Activated T-cell treated with anti-CD3 and anti-CD28 coated beads for 1 hour (primary cell): Measurements from ENCODE around the gene GNG7.
"Not testable (repeated sequence)": the region's sequence is repeated elsewhere in the genome, so short reads cannot be mapped to it uniquely, and the experiment has no call there.

ENCODE experiments used
- DNase-seq: peaks from one replicate; pipeline ENCODE4 v3.0.0-alpha.2; 2020; ENCODE audit warnings: low read depth

Gene GNG7

GRCh38 chr19:2713170-2713569 is 10.7 kb upstream of the GNG7 start:
- not testable (repeated sequence) for DNase-seq

- DNase-seq: no peak
Measured at GRCh38 chr19:2711875-2712205, 9.3 kb upstream of the GNG7 start.

GRCh38 chr19:2711172-2711874 is 8.8 kb upstream of the GNG7 start:
- DNase-seq: no peak

GRCh38 chr19:2706251-2706650 is 3.8 kb upstream of the GNG7 start:
- no peak for DNase-seq

GRCh38 chr19:2703691-2704216 is 1.3 kb upstream of the GNG7 start:
- no peak for DNase-seq

GRCh38 chr19:2703077-2703437 is 563 bp upstream of the GNG7 start:
- no peak for DNase-seq

GRCh38 chr19:2701361-2702169 is 929 bp downstream of the GNG7 start:
- DNase-seq: no peak

- DNase-seq: no peak
Measured at GRCh38 chr19:2700660-2701360, 1.7 kb downstream of the GNG7 start.

GRCh38 chr19:2699413-2700140 is 2.9 kb downstream of the GNG7 start:
- no peak for DNase-seq

- no peak for DNase-seq
Measured at GRCh38 chr19:2694196-2694595, 8.3 kb downstream of the GNG7 start.

- no peak for DNase-seq
Measured at GRCh38 chr19:2693492-2694160, 8.9 kb downstream of the GNG7 start.

- DNase-seq: no peak
Measured at GRCh38 chr19:2691951-2692350, 10.5 kb downstream of the GNG7 start.

- no peak for DNase-seq
Measured at GRCh38 chr19:2690856-2691255, 11.6 kb downstream of the GNG7 start.

- no peak for DNase-seq
Measured at GRCh38 chr19:2686360-2686759, 16.1 kb downstream of the GNG7 start.

- no peak for DNase-seq
Measured at GRCh38 chr19:2685204-2685704, 17.2 kb downstream of the GNG7 start.

GRCh38 chr19:2683430-2684003 is 19.0 kb downstream of the GNG7 start:
- DNase-seq: no peak

GRCh38 chr19:2680808-2681207 is 21.7 kb downstream of the GNG7 start:
- no peak for DNase-seq

- DNase-seq: no peak
Measured at GRCh38 chr19:2679439-2679838, 23.1 kb downstream of the GNG7 start.

- DNase-seq: not testable (repeated sequence)
Measured at GRCh38 chr19:2678948-2679347, 23.5 kb downstream of the GNG7 start.

- DNase-seq: no peak
Measured at GRCh38 chr19:2678044-2678671, 24.3 kb downstream of the GNG7 start.

GRCh38 chr19:2676823-2677222 is 25.7 kb downstream of the GNG7 start:
- no peak for DNase-seq
